Ishikawa (cell line): ENCODE measurements around the gene PRDM8.

Experiments used
- EP300 ChIP-seq: IDR thresholded peaks from 2 replicates; pipeline ENCODE4 v1.6.1; 2012; ENCODE audit warnings: borderline replicate concordance
- USF1 ChIP-seq: IDR thresholded peaks from 2 replicates; pipeline ENCODE4 v1.6.1; 2012
- YY1 ChIP-seq: IDR thresholded peaks from 2 replicates; pipeline ENCODE4 v1.6.1; 2012; ENCODE audit warnings: low read depth

GRCh38 chr4:80184825-80185756 is 12.2 kb upstream of the PRDM8 start:
- TF ChIP-seq USF1 (no peak), EP300 (no peak), YY1 (no peak)
